Left cardiac atrium (tissue), 4 donors: Measurements from ENCODE around the gene ASGR1. TPM values are rescaled to one million over a fixed set of nuclear protein-coding genes. Genes with fewer than 3 reads are reported as not detected.

Source experiments
- ATAC-seq, 2 donors: fragments of 200-7000 bp; cut with Tn5 transposase; one replicate each; pipeline ENCODE4 v1.9.1; 2020; ENCODE audit warnings: mild to moderate bottlenecking in 2 of 2, moderate library complexity in 2 of 2
- DNase-seq: peaks from one replicate; pipeline ENCODE4 v3.0.0-alpha.2; 2020
- intact Hi-C, 2 donors: fragments of 100-400 bp; cut with DNase I; formaldehyde crosslinking; loops; one replicate each; pipeline versions ENCODE4 v1.14.1 to v1.15.1; 2022 to 2023
- long read RNA-seq: library from polyadenylated mRNA; unstranded; transcript quantifications from one replicate; pipeline ENCODE4 v2.0.0, GENCODE V29; 2021
- total RNA-seq, 2 donors: library from RNA; stranded (reverse); fragmentation: NEBNext Ultra II Directional; extraction: Animal tissue kit (Norgen Biotek cat#: 25700); gene quantifications; one replicate each; pipeline ENCODE4 v1.2.1, GENCODE V29; 2021
- donor health status: DM: no; HTN: yes; CAD: no.
- donor health status: DM: no; HTN: yes; CAD: no; lungs with severe emphysema.
- donor health status: DM: yes; HTN: yes; CAD: no.
- donor health status: Dilated cardiomyopathy.

The ASGR1 gene, protein sequence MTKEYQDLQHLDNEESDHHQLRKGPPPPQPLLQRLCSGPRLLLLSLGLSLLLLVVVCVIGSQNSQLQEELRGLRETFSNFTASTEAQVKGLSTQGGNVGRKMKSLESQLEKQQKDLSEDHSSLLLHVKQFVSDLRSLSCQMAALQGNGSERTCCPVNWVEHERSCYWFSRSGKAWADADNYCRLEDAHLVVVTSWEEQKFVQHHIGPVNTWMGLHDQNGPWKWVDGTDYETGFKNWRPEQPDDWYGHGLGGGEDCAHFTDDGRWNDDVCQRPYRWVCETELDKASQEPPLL
- under 1 TPM; 0.68 TPM for total RNA-seq
- long read RNA-seq, result 0 reads

DNA sequence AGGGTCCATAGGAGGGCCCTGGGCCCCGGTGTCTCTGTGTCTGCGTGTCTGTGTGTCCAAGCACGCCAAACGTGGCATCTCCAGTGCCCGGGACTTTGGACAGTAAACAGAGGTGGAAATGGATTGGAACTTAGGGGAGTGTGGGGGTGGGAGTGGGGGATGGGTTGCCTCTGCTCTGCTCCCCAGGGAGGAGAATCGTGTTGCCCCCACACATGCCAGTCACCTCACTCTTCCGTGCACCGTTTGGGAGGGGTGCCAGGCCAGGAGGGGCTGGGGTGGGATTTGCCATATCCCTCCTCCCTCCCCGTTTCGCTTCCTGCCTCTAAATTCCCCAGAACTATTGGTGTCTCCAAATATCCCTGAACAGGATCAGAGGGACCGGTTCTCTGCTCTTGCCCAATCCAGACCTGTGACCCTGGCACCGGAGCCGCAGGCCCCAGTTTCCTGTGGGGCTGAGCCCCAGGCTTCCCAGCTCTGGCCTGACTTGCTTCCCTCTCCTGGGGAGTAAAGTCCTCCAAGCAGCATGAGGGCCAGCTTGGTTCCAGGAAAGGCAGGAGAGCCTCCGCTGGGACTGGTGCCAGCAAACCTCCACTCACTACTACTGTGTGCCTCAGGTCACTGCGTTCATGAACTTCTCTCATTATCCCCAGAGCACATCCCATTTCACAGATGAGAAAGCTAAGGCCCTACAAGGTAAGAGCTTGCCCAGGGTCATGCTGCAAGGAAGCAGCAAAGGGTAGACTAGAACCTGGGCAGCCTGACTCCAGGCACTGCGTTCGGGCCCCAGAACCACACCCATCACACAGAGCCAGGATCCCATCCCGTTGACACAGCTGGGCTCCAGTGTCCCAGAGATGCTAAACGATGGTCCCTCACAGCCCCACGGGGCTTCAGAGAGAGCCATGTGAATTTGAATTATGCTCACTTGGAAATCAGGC is at the start of gene ASGR1:
ASGR1 (minus strand) TSS at position 54 of the 938 bp plus-strand sequence. CDS start 807 bp downstream, outside the sequence.
- ATAC-seq (no peak), DNase-seq (no peak)
- intact Hi-C loops, result loop anchor here in 1 of 2 donors (10.0 kb wide), 1 partner anchor 125 kb away; no protein-coding TSS in a partner anchor

DNA sequence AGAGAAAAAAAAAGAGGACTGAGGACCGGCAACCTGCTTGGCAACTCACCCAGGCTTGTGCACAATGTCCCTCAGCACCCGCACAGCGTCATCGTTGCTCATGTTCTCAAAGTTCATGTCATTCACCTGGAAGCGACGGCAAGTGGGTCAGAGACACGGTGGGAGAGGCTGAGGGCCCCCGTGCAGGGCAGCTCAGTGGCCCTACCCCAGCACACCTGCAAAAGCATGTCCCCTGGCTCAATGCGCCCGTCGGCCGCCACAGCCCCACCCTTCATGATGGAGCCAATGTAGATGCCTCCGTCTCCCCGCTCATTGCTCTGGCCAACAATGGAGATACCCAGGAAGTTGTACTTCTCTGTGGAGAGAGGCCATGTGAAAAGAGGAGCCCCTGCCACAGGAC is 49.8 kb upstream of the ASGR1 start:
- DNase-seq (no peak), ATAC-seq (no peak)
- intact Hi-C loops, result no loop called here

DNA sequence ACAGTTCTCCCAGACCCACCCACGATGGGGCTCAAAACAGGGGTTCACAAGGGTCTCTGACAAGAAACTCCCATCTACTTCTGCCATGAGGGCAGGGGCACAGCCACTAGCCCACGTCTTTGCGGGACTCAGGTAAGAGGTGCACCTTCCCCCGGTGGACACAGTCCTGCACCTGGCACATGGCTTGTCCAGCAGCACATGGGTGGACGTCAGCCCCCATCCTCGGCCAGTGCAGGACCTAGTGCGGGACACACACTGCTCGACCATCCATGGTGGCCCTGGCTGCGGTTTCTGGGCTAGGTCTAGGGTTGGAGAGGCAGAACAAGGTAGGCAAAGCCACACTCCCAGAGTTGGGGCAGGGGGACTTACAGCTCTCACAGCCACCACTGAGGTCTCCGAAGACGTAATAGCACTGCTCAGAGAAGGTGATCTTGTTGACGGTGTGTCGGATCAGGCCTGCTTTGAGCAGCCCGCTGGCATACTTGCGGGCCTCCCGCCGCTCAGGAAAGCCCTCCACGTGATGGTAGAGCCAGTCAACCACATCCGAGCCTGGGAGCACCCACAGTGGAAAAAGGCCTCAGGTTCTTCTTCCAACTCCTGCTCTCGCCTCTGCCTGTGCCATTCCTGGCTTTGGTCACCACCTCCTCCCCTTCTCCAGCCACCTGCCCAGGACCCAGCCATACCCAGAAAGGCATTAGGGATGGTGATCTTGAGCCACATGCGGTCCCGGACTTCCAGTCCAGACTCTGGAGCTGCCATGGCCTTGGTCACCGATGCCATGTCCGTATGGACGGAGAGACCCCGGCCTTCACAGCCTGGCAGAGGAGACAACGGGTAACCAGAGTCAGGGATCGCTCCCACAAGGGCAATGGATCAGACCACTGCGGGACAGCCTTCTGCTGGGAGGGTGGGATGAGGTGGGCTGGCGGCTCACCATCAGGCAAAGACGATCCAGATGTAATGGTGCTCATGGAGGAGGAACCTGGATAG is 47.8 kb upstream of the ASGR1 start:
- DNase-seq (peak; percentile 21), ATAC-seq (no peak)
- intact Hi-C loops, result no loop called here

DNA sequence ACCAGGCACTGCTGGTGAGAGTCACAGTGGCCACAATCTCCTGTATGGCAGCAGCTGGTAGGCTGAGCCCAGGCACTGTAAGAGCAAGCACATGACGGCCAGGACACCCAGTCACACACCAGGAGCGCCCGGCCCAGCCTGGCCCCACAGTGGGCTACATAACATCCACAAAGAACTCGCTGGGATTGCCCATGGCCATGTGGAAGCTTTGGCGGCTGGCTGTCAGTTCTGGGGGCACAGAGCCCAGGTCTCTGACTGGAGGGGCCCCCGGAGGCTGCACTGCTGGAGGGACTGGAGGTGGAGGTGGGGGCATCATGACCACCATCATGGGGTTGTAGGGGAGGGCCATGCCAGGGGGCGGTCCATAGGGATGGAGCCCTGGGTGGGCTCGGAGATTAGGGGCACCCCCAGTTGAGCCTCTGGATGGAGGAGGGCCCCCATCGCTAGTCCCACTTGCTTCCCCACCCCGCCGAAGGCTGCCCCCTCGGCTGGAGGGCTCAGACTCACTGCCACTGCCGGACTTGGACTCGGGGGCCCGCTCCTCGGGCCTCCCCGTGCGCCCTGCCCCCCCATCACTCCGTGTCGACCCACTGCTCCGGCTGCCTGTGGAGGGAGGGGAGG is 46.7 kb upstream of the ASGR1 start:
- ATAC-seq (no peak), DNase-seq (peak; percentile 26)
- intact Hi-C loops, result no loop called here

DNA sequence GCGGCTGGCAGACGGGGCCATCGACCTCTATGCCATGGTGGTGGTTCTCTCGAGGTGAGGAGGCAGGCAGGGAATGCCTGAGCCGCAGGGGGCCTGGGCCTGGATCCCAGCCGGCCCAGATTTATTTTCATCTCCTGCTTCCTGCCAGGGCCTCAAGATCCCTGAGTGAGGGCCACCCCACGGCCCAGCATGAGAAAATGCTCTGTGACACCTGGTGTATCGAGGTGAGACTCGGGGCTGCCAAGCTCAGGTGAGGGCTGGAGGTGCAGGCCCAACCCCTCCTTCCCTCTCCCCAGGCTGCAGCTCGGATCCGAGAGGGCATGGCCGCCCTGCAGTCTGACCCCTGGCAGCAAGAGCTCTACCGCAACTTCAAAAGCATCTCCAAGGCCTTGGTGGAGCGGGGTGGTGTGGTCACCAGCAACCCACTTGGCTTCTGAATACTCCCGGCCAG is 45.5 kb upstream of the ASGR1 start:
- intact Hi-C loops, result no loop called here
- no peak for DNase-seq
- ATAC-seq, result no peak

DNA sequence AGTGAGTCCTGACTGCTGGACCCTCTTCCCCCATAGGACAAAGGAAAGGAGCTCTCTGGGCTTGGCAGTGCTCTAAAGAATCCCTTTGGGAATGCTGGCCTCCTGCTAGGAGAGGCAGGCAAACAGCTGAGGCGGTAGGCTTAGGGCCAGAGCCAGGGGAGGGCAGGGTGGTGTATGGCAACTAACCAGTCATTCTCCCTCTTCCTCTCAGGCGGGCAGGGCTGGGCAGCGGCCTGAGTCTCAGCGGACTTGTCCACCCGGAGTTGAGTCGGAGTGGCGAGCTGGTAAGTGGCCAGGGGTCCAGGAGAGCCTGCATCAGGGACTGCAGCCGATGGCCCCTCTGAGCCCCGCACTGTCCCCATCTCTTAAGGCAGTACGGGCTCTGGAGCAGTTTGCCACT is 44.9 kb upstream of the ASGR1 start:
- ATAC-seq (no peak), DNase-seq (peak; percentile 29)
- intact Hi-C loops, result no loop called here

DNA sequence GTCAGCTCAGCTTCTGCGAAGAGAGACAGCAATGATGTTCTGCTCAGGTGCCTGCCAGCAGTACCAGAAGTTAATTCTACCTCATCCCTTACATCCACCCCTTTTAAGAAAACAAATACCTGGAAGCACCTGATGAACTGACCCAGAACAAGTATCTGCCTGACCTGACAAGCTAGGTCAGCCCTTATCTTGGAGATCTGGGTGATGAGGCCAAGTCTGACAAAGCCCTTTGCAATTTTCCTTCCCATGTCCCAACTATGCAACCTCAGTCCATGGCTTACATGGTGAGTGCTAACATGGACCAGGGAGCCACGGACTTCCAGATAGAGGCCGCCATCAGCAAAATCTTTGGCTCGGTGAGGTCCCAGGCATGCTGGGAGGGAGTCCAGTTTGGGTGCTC is 44.2 kb upstream of the ASGR1 start:
- DNase-seq (no peak), ATAC-seq (no peak)
- intact Hi-C loops, result no loop called here

DNA sequence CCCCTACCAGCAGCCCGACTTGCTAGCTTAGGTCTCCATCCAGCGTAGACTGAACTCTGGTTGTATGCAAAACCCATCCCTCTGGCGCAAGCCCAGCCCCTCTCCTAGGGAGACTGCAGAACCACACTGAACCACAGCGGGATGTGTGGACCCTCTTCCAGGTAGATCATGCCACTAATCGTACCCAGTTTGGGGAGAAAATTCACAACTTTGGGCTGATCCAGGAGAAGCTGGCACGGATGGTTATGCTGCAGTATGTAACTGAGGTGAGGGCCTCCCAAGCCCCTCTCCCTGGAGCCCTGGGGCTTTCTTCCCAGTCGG is 43.8 kb upstream of the ASGR1 start:
- intact Hi-C loops, result no loop called here

DNA sequence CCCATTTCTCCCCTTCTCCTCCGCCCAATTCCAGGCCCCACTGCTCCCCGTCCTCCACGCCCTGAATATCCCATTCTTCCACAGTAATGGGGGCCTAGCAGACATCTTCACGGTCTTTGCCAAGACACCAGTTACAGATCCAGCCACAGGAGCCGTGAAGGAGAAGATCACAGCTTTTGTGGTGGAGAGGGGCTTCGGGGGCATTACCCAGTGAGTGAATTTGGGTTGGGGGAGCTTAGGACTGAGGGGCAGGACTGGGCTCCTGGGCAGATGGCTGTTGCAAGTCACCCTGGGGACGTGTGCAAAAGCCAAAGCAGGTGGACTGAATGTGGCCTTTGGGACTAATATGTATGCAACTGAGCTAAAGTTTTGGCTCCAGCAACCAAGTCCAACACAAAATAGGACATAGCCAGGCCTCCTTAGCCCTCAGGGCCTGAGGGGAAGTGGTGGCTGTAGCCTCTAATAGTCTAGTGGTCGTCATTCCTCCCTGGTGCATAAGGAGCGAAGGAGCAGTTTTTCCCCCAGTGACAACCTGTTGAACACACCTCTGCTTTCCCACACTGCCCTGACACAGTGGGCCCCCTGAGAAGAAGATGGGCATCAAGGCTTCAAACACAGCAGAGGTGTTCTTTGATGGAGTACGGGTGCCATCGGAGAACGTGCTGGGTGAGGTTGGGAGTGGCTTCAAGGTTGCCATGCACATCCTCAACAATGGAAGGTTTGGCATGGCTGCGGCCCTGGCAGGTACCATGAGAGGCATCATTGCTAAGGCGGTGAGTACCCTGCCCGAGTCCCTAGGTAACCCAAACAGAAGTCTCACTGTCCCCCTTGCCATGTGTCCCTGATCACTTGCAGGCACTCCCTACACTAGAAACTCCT is 43.2 kb upstream of the ASGR1 start:
- intact Hi-C loops, result no loop called here
- DNase-seq (no peak), ATAC-seq (no peak)

More for the DNA sequence above, 43.8 kb upstream of the ASGR1 start:
- DNase-seq (peak; percentile 20), ATAC-seq (no peak)

DNA sequence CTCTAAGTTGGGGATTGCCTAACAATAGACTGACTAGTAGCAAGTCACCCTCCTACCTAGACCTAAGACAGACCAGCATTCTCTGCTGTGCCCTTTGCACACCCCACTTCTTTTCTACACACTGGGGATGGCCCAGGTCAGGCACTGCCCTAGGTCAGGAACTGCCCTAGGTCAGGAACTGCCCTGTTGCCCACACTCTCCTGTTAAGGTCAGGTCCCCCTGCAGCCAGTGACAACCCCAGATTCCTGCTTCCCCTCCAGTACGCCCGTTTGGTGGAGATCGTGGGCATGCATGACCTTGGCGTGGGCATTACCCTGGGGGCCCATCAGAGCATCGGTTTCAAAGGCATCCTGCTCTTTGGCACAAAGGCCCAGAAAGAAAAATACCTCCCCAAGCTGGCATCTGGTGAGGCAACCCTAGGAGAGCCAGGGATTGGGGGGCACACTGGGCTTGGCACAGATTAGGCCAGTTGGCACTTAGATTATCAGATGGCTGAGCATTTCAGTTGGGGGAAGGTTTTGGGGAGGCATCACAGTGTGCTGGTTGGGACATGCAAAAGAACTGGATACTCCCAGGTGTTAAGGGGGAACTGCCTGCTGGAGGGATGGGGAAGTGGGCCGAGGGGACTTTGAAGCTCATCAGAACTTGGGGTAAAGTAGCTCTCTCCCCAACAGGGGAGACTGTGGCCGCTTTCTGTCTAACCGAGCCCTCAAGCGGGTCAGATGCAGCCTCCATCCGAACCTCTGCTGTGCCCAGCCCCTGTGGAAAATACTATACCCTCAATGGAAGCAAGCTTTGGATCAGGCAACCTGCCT is 42.3 kb upstream of the ASGR1 start:
- ATAC-seq (no peak), DNase-seq (peak; percentile 21)
- intact Hi-C loops, result no loop called here

DNA sequence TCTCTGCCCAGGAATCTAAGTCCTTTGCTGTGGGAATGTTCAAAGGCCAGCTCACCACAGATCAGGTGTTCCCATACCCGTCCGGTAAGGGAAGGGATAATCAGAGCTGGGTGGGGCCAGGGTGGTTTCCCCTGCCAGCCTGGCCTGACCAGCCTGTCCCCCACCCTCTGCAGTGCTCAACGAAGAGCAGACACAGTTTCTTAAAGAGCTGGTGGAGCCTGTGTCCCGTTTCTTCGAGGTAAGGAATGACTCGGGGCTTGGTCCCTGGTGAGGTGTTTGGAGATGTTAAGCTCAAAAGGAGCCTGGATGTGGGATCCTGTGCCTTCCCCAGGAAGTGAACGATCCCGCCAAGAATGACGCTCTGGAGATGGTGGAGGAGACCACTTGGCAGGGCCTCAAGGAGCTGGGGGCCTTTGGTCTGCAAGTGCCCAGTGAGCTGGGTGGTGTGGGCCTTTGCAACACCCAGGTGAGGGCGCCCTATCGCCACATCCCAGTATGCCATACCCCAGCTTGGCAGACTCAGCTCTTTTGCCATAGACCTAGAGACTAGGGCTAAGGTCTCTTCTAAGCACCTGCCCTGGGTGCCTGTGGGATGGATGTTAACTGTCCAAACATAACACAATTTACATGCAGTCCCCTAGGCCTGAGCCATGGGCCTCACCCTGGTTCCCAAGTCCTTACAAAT is 41.6 kb upstream of the ASGR1 start:
- ATAC-seq, result peak in 1 of 2 donors; percentile 2
- peak; percentile 60 for DNase-seq
- intact Hi-C loops, result no loop called here

DNA sequence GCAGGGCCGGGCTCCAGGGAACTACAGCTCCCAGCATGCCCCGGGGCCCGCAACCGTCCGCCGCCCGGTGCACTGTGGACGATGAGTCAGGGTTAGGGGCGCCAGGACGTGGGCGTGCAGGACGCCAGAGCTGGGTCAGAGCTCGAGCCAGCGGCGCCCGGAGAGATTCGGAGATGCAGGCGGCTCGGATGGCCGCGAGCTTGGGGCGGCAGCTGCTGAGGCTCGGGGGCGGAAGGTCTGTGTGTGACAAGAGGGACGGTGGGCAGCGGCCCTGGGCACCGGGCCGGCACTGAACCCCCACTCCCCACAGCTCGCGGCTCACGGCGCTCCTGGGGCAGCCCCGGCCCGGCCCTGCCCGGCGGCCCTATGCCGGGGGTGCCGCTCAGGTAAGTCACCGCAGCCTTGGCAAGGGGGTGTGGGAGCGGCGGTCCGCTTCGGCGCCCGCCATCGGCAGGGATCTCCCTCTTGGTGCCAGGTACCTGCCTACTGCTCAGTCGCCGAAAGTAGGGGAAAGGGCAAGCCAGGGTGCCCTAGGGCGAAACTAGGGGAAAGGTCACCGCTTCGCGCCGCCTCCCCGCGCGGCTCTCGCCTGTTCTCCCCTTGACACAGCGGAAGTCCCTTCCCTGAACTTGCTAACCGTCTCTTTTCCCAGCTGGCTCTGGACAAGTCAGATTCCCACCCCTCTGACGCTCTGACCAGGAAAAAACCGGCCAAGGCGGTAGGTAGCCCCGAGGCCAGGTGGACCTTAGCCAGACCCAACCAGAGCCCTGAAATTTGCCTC is 40.8 kb upstream of the ASGR1 start, which contains the start of the genes ACADVL and DLG4:
ACADVL (plus strand) TSS at position 127 of the 781 bp plus-strand sequence; CDS start at position 174, 47 bp downstream.
DLG4 (minus strand) TSS at position 25 of the 781 bp plus-strand sequence.
- DNase-seq (peak; percentile 98), ATAC-seq (peak; percentile 82 to 90)
- intact Hi-C loops, result no loop called here

DNA sequence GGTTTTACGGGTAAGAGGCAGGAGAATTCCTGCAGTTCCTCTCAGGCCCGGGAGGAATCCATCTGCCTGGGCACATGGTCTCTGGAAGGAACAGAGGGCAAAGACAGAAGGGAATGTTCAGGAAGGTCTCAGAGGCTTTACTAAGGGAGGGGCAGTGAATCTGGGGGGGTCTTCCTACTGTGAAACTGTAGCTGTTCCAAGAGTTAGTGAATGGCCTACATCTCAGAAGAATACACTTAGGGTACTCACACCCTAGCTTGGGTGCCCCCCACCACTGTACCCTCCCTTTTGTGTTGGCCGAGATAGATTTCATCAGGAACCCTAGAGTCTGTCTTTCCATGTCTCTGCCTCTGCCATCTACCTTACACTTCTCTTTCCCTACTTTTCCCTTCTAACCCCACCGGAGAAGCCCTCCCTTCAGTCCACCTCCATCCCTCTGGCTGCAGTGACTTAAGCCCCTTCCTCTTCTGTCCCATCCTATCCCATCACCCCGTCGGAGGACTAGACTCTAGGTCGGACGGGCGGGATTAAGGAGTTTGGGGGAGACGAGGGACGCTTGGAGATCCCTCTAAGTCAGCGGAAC is 40.1 kb upstream of the ASGR1 start:
- no peak for ATAC-seq
- DNase-seq, result no peak
- intact Hi-C loops, result no loop called here

DNA sequence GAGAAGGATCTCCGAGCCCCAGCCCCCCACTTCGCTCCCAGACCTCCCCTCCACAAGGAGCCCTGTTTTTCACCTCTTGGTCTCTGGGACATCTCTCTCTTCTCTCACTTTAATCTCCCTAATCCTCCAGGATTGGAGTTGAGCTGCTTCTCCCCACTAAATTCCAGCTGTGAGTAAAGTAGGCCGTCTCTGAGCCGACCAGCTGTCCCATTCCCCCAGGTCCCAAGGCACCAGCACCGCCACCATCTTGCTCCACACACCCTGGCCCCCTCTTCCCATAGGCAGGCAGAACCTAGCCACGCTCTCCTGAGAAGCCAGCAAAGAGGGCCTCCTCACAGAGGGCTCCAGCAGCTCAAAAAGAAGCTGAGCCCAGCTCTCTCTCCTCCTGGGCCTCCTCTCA is 39.6 kb upstream of the ASGR1 start:
- ATAC-seq (no peak), DNase-seq (peak; percentile 21)
- intact Hi-C loops, result no loop called here

DNA sequence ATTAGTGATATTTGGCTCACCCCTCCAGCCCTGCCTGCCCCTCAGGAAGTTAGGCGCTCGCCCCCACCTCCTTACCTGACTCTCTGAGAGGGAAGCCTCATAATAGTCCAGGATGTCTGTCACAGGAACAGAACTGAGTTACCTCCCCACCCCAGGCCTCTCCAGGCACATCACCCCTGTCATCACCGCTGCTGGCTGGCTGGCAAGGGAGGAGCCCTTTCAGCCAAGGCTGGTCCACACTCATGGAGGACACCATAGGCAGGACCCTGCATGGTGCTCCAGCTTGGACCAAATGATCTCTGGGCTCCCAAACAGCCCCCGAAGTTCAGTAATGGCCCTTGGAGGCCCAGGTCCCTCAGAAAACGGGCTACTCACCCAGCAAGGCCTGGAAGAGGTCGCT is 39.0 kb upstream of the ASGR1 start:
- ATAC-seq (no peak), DNase-seq (peak; percentile 26)
- intact Hi-C loops, result no loop called here
